Astrocyte of the cerebellum (primary cell): ENCODE results near the gene CSTPP1.
"Not testable (repeated sequence)": the region's sequence is repeated elsewhere in the genome, so short reads cannot be mapped to it uniquely, and the experiment has no call there.

Source experiments
- DNase-seq: peaks from one replicate; pipeline ENCODE4 v3.0.0-alpha.2; 2011; ENCODE audit warnings: low read depth
- H3K4me3 ChIP-seq: 2 replicates; pipeline ENCODE4 v1.5.1; 2011; ENCODE audit warnings: mild to moderate bottlenecking, low read depth, low read length, moderate library complexity
- CTCF ChIP-seq: IDR thresholded peaks from 2 replicates; pipeline ENCODE4 v1.5.1; 2012; ENCODE audit warnings: low read length, low read depth, moderate library complexity, mild to moderate bottlenecking; ENCODE audit errors: missing control alignments
- in situ Hi-C: cut with HindIII; loops from 2 replicates; pipeline ENCODE4 v1.10.0; 2017; ENCODE audit warnings: low sequenced_read_pairs

The CSTPP1 gene

GRCh38 chr11:46951864-46952263, 15.3 kb downstream of the CSTPP1 start:
- no peak for TF ChIP-seq CTCF
- no peak for DNase-seq
- no peak overlapping the region for H3K4me3 ChIP-seq
- in situ Hi-C loops = no loop called here

- no peak overlapping the region for H3K4me3 ChIP-seq
- in situ Hi-C loops = no loop called here
- TF ChIP-seq CTCF = no peak
- no peak for DNase-seq
Observed at GRCh38 chr11:46952553-46952952, 16.0 kb downstream of the CSTPP1 start.

GRCh38 chr11:46953093-46953492, 16.5 kb downstream of the CSTPP1 start:
- no peak for DNase-seq
- H3K4me3 ChIP-seq = no peak overlapping the region
- in situ Hi-C loops = no loop called here
- TF ChIP-seq CTCF = no peak

GRCh38 chr11:46958777-46959176, 22.2 kb downstream of the CSTPP1 start:
- H3K4me3 ChIP-seq = no peak overlapping the region
- in situ Hi-C loops = no loop called here
- no peak for DNase-seq
- no peak for TF ChIP-seq CTCF

- TF ChIP-seq CTCF = no peak
- no peak for DNase-seq
- H3K4me3 ChIP-seq = no peak overlapping the region
- in situ Hi-C loops = no loop called here
Observed at GRCh38 chr11:46961041-46961440, 24.5 kb downstream of the CSTPP1 start.

GRCh38 chr11:46961886-46962285, 25.3 kb downstream of the CSTPP1 start:
- in situ Hi-C loops, DNase-seq, H3K4me3 ChIP-seq: not testable (repeated sequence)

- in situ Hi-C loops = no loop called here
Observed at GRCh38 chr11:46963844-46964243, 27.3 kb downstream of the CSTPP1 start.

More at GRCh38 chr11:46963844-46964243, 27.3 kb downstream of the CSTPP1 start:
- DNase-seq = no peak
- TF ChIP-seq CTCF = no peak
- H3K4me3 ChIP-seq = no peak overlapping the region
